ENCODE results near the gene ARL6IP6. TPM values are rescaled to one million over a fixed set of nuclear protein-coding genes. Genes with fewer than 3 reads are reported as not detected.

The ARL6IP6 gene
- total RNA-seq, 4 donors from 2014 or later: 8.7 to 47.1 (median 22.8) TPM

DNA sequence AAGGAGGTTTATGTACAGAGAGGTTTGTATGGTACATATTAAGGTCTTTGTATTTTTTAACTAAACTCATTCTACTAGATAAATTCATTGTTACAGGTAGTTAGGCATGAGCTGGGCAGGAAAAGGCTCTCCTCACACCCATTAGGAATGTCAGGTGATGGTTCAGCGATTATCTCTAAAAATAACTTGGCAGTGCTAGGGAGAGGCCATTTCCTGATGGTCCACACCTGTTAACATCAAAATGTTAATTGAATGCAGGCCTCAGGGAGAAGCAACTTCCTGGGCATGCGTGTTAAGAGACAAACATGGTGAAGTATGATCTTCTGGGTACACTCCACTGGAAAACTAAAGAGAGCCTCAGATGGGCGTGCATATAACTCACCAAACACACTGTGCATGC, 73.6 kb downstream of the ARL6IP6 start:
- H3K9me3 ChIP-seq: no peaks in the 10 kb centered on the region
- H3K27me3 ChIP-seq: no peaks in the 10 kb centered on the region
- no peaks in the 10 kb centered on the region for H3K36me3 ChIP-seq
- TF ChIP-seq, protein P1, sequence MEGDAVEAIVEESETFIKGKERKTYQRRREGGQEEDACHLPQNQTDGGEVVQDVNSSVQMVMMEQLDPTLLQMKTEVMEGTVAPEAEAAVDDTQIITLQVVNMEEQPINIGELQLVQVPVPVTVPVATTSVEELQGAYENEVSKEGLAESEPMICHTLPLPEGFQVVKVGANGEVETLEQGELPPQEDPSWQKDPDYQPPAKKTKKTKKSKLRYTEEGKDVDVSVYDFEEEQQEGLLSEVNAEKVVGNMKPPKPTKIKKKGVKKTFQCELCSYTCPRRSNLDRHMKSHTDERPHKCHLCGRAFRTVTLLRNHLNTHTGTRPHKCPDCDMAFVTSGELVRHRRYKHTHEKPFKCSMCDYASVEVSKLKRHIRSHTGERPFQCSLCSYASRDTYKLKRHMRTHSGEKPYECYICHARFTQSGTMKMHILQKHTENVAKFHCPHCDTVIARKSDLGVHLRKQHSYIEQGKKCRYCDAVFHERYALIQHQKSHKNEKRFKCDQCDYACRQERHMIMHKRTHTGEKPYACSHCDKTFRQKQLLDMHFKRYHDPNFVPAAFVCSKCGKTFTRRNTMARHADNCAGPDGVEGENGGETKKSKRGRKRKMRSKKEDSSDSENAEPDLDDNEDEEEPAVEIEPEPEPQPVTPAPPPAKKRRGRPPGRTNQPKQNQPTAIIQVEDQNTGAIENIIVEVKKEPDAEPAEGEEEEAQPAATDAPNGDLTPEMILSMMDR (IDR thresholded peaks at IDR 0.05): no peak
- no peak for TF ChIP-seq POLR2A (IDR thresholded peaks at IDR 0.05)
- H3K4me3 ChIP-seq: no peak overlapping the region
- DNase-seq: no peak
- H3K27ac ChIP-seq: no peak overlapping the region
- H3K4me1 ChIP-seq: no peaks in the 10 kb centered on the region
- intact Hi-C loops (cut with DNase I; ENCODE audit: low total_unique reads): no loop called here

DNA sequence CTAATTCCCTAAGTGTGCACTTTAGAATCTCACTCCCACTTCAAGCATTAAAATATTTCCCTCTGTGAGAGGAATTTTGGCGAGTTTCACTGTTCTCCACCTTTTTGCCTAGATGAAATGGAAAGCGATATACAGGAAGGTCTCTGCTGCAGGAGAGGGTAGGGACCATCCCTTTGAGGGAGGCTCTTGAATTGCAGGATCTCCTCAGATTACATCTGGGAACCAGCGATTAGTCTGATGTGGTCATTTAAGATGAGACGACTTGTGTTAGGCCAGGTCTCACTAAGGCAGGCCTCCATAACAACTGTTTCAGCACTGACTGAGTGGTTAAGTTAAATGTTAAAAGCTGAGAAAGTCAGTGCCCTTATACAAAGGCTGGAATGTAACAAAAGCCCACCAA, 74.6 kb downstream of the ARL6IP6 start:
- Histone ChIP-seq H3K9me3 (no peaks in the 10 kb centered on the region), H3K4me3 (no peak overlapping the region), H3K27ac (no peak overlapping the region), H3K27me3 (no peaks in the 10 kb centered on the region), H3K36me3 (no peaks in the 10 kb centered on the region), H3K4me1 (no peaks in the 10 kb centered on the region)
- DNase-seq: no peak
- intact Hi-C loops (cut with DNase I; ENCODE audit: low total_unique reads): no loop called here
- TF ChIP-seq POLR2A (IDR thresholded peaks at IDR 0.05): no peak
- TF ChIP-seq, protein P1 (IDR thresholded peaks at IDR 0.05): no peak

DNA sequence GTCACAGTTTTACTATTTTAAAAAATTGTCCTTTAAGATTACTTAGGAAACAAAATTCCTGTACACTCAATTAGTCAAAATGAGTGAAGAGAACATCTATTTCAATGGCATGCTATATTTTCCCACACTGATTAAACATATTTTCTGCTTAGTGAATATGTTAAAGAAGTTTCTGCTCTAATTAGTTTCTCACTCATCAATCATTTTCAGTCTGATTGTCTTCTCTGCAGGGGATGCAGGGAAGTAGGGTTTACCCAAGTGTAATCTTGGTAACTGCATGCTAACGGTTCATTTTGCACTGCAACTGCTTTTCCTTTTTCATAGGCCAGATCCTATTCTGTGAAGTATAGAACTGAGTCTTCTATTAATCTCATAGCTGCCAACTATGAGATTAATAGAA, 78.5 kb downstream of the ARL6IP6 start:
- Histone ChIP-seq H3K36me3 (no peaks in the 10 kb centered on the region), H3K27ac (no peak overlapping the region), H3K4me3 (no peak overlapping the region), H3K27me3 (no peaks in the 10 kb centered on the region), H3K9me3 (no peaks in the 10 kb centered on the region), H3K4me1 (no peaks in the 10 kb centered on the region)
- TF ChIP-seq, protein P1 (IDR thresholded peaks at IDR 0.05): no peak
- TF ChIP-seq POLR2A (IDR thresholded peaks at IDR 0.05): no peak
- DNase-seq: no peak
- intact Hi-C loops (cut with DNase I; ENCODE audit: low total_unique reads): no loop called here

DNA sequence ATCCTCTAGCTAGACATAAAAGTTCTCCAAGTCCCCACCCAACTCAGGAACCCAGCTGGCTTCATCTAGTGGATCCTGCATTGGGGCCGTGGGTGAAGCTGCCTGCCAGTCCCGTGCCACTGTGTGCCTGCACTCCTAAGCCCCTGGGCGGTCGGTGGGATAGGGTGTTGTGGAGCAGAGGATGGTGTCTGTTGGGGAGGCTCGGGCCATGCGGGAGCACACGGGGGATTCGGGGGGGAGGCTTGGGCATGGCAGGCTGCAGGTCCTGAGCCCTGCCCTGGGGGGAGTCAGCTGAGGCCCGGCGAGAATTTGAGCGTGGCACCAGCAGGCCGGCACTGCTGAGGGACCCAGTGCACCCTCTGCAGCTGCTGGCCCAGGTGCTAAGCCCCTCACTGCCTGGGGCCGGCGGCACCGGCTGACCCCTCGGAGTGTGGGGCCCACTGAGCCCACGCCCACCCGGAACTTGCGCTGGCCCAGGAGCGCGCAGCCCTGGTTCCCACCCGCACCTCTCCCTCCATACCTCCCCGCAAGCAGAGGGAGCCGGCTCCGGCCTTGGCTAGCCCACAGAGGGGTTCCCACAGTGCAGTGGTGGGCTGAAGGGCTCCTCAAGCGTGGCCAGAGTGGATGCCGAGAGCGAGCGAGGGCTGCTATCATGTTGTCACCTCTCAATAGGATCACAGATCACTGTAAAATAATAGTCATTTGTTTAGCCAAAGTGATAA, 86.4 kb downstream of the ARL6IP6 start:
- no peaks in the 10 kb centered on the region for H3K4me1 ChIP-seq
- no peaks in the 10 kb centered on the region for H3K36me3 ChIP-seq
- no peak for DNase-seq
- no peak overlapping the region for H3K4me3 ChIP-seq
- intact Hi-C loops (cut with DNase I; ENCODE audit: low total_unique reads): no loop called here
- H3K9me3 ChIP-seq: no peaks in the 10 kb centered on the region
- H3K27me3 ChIP-seq: no peaks in the 10 kb centered on the region
- H3K27ac ChIP-seq: no peak overlapping the region
- no peak for TF ChIP-seq POLR2A (IDR thresholded peaks at IDR 0.05)
- TF ChIP-seq, protein P1 (IDR thresholded peaks at IDR 0.05): no peak

DNA sequence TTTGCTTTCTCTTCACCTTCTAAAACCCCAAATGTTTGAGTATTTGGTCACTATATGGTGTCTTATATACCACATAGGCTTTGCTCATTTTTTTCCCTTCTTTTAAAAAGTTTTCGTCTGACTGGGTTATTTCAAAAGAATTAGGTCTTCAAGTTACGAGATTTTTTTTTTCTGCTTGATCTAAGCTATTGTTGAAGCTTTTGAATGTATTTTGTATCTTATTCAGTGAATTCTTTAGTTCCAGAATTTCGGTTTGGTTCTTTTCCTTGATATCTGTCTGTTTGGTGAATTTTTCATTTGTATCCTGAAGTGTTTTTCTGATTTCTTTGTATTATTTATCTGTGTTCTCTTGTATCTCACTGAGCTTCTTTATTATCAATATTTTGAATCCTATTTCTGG, 93.5 kb downstream of the ARL6IP6 start:
- Histone ChIP-seq H3K27ac (no peak overlapping the region), H3K9me3 (peaks cover 0 to 4% of the 10 kb centered on the region in 2 donors), H3K27me3 (no peaks in the 10 kb centered on the region), H3K4me1 (no peaks in the 10 kb centered on the region), H3K36me3 (no peaks in the 10 kb centered on the region), H3K4me3 (no peak overlapping the region)
- no peak for DNase-seq
- TF ChIP-seq POLR2A (IDR thresholded peaks at IDR 0.05): no peak
- TF ChIP-seq, protein P1 (IDR thresholded peaks at IDR 0.05): no peak
- intact Hi-C loops (cut with DNase I; ENCODE audit: low total_unique reads): no loop called here

Other genes with a start within 250 kb of the ARL6IP6 start
- gene PRPF40A, start 1.2 kb upstream of the ARL6IP6 start, total RNA-seq: 100 to 1,000 TPM in 1 of 4 donors, 10 to 100 TPM in 3; 69.1 to 151 (median 85.3) TPM

All from uterus (tissue), 4 donors.